Measurements from ENCODE around the gene LHFPL2. TPM values are rescaled to one million over a fixed set of nuclear protein-coding genes. Genes with fewer than 3 reads are reported as not detected.

The LHFPL2 gene
- total RNA-seq, 1 donor from 2014 or later, result 40.6 TPM

- no peaks in the 10 kb centered on the region for H3K9me3 ChIP-seq
- intact Hi-C loops (cut with DNase I), result no loop called here
- no peaks in the 10 kb centered on the region for H3K36me3 ChIP-seq
- DNase-seq, result no peak
- H3K4me1 ChIP-seq, result no peaks in the 10 kb centered on the region
- TF ChIP-seq CTCF (IDR thresholded peaks at IDR 0.05), result no peak
- H3K27me3 ChIP-seq (ENCODE audit: low read depth), result no peaks in the 10 kb centered on the region
- ATAC-seq, result no peak
- no peak overlapping the region for H3K27ac ChIP-seq
- H3K4me3 ChIP-seq, result no peak overlapping the region
These were observed 43.8 kb downstream of the LHFPL2 start for GRCh38 chr5:78604689-78605285.

- no peak for TF ChIP-seq CTCF (IDR thresholded peaks at IDR 0.05)
- no peaks in the 10 kb centered on the region for H3K4me1 ChIP-seq
- no peak overlapping the region for H3K27ac ChIP-seq
- intact Hi-C loops (cut with DNase I), result no loop called here
- ATAC-seq, result no peak
- no peak for DNase-seq
- no peaks in the 10 kb centered on the region for H3K9me3 ChIP-seq
- H3K4me3 ChIP-seq, result no peak overlapping the region
- H3K27me3 ChIP-seq (ENCODE audit: low read depth), result no peaks in the 10 kb centered on the region
- no peaks in the 10 kb centered on the region for H3K36me3 ChIP-seq
These were observed 44.9 kb downstream of the LHFPL2 start for GRCh38 chr5:78603636-78604175.

- no peak for TF ChIP-seq CTCF (IDR thresholded peaks at IDR 0.05)
- H3K9me3 ChIP-seq, result no peaks in the 10 kb centered on the region
- ATAC-seq, result no peak
- intact Hi-C loops (cut with DNase I), result no loop called here
- H3K4me1 ChIP-seq, result no peaks in the 10 kb centered on the region
- H3K4me3 ChIP-seq, result no peak overlapping the region
- DNase-seq, result no peak
- H3K36me3 ChIP-seq, result no peaks in the 10 kb centered on the region
- H3K27ac ChIP-seq, result no peak overlapping the region
- no peaks in the 10 kb centered on the region for H3K27me3 ChIP-seq (ENCODE audit: low read depth)
These were observed 46.2 kb downstream of the LHFPL2 start for GRCh38 chr5:78602400-78602799.

- Histone ChIP-seq H3K4me1 (no peaks in the 10 kb centered on the region), H3K4me3 (no peak overlapping the region), H3K27me3 (ENCODE audit: low read depth) (no peaks in the 10 kb centered on the region), H3K27ac (no peak overlapping the region), H3K9me3 (no peaks in the 10 kb centered on the region), H3K36me3 (no peaks in the 10 kb centered on the region)
- ATAC-seq, result no peak
- intact Hi-C loops (cut with DNase I), result no loop called here
- TF ChIP-seq CTCF (IDR thresholded peaks at IDR 0.05), result no peak
- DNase-seq, result no peak
These were observed 46.8 kb downstream of the LHFPL2 start for GRCh38 chr5:78601559-78602314.

GRCh38 chr5:78600687-78601414, 47.7 kb downstream of the LHFPL2 start:
- no peak for DNase-seq
- no peak for TF ChIP-seq CTCF (IDR thresholded peaks at IDR 0.05)
- intact Hi-C loops (cut with DNase I), result no loop called here
- Histone ChIP-seq H3K27me3 (ENCODE audit: low read depth) (no peaks in the 10 kb centered on the region), H3K27ac (no peak overlapping the region), H3K4me1 (no peaks in the 10 kb centered on the region), H3K4me3 (no peak overlapping the region), H3K36me3 (no peaks in the 10 kb centered on the region), H3K9me3 (no peaks in the 10 kb centered on the region)
- no peak for ATAC-seq
